22Rv1 (cell line): ENCODE data around the gene LOC128125822.
"Not testable (repeated sequence)": the region's sequence is repeated elsewhere in the genome, so short reads cannot be mapped to it uniquely, and the experiment has no call there.

Source experiments
- H3K27ac ChIP-seq: fragments of 450-650 bp; 2 replicates; pipeline ENCODE4 v1.5.1; 2017
- ZFX ChIP-seq: fragments of 450-650 bp; IDR thresholded peaks from 2 replicates; pipeline ENCODE4 v1.6.1; 2017; ENCODE audit warnings: antibody characterized with exemption, borderline replicate concordance
- TF ChIP-seq, protein P1 (sequence below): fragments of 450-650 bp; IDR thresholded peaks from 2 replicates; pipeline ENCODE4 v1.5.1; 2017; ENCODE audit warnings: mild to moderate bottlenecking

LOC128125822 gene

DNA sequence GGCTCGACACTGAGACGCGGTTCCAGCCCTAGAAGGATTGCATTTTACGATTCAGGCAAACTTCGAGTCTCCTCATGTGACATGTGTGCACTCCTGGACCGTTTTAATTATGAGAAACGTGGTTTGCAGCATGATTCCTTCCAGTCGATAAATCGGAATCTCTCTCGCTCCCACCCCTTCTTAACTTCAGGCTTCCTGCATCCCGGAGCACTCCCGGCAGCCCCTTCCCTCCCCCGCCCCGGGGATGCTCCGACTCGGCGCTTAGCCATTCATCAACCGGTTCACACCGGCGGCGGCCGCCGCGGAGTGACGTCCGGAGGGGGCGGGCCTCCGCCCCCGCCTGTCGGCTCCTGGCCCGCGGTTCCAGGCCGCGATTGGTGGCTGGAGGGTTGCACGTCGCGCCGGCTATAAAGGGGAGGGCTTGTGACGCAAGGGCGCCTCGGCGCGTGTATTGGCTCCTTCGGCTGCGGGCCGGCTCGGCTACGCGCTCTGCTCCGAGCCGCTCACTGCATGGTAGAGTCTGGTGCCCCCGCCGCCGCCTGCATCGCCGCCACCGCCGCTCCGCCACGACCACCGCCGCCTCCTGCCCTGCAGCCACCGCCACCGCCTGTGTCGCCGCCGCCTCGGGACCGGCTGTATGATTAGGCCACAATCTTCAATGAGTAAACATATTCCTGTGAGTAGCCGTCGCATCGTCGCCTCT lies at the start of gene LOC128125822, which contains the start of gene PTP4A1:
Gene LOC128125822, plus strand, starts transcription at position 437 of the 703 bp plus-strand sequence.
Gene PTP4A1, plus strand, starts transcription at position 437 of the 703 bp plus-strand sequence. CDS start 4,401 bp downstream, outside the sequence.
- H3K27ac ChIP-seq = peak within 1 kb of the TSS; percentile 99
- TF ChIP-seq ZFX = no peak
- TF ChIP-seq, protein P1, sequence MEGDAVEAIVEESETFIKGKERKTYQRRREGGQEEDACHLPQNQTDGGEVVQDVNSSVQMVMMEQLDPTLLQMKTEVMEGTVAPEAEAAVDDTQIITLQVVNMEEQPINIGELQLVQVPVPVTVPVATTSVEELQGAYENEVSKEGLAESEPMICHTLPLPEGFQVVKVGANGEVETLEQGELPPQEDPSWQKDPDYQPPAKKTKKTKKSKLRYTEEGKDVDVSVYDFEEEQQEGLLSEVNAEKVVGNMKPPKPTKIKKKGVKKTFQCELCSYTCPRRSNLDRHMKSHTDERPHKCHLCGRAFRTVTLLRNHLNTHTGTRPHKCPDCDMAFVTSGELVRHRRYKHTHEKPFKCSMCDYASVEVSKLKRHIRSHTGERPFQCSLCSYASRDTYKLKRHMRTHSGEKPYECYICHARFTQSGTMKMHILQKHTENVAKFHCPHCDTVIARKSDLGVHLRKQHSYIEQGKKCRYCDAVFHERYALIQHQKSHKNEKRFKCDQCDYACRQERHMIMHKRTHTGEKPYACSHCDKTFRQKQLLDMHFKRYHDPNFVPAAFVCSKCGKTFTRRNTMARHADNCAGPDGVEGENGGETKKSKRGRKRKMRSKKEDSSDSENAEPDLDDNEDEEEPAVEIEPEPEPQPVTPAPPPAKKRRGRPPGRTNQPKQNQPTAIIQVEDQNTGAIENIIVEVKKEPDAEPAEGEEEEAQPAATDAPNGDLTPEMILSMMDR = no peak

DNA sequence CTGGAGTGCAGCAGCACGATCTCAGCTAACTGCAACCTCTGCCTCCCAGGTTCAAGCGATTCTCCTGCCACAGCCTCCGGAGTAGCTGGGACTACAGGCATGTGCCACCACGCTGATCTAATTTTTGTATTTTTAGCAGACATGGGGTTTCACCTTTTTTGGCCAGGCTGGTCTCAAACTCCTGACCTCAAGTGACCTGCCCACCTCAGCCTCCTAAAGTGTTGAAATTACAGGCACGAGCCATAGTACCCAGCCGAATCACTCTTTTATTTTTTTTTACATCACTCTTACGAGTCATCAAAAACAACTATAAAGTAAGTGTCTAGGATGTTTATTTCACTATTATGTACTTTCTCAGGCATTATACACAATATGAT lies 49.4 kb upstream of the LOC128125822 start:
- not testable (repeated sequence) for H3K27ac ChIP-seq

DNA sequence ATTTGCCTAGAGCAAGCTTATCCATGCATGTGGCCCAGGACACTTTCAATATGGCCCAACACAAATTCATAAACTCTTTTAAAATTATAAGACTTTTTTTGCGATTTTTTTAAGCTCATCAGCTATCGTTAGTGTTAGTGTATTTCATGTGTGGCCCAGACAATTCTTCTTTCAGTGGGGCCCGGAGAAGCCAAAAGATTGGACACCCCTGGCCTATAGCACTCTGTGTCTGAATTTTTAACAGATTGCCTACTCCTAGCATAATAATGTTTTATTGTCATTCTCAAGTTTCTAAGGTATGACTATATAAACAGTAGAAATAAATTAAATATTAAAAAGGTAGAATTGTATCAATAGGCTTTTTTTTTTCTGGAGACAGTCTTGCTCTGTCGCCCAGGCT lies 48.6 kb upstream of the LOC128125822 start:
- TF ChIP-seq ZFX = no peak
- TF ChIP-seq, protein P1 = no peak
- H3K27ac ChIP-seq = no peak overlapping the region

DNA sequence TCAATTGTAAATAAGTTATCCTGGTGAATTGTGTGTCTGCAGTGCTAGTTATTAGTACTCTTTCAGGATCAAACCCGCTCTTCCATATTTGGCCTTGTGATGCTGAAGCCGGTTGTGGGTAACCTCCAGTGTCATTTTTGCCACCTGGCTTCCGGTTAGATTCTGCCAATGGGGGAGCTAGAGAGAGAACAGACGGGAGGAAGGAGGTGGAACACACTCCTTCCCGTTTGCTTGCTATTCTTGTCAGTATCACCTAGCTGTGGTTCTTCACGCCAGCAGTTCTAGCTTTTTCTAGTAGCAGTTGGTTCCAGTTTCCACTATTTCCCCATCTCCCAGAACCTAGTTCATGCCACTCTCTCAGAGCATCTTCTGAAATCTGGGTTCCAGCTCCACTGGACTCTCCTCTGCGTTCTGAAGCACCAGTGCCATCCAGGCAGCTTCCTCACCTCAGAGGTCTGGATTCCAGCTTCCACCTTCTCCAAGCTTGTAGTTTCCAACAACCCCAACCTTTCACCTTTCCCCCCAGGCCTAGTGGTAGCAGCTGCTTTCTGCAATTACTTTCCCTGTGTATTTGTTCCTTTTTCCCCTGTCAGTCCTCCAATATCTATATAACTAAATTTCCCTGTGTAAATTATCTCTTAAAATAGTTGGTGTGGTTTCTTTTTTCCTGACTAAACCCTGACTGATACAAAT lies 46.9 kb upstream of the LOC128125822 start:
- TF ChIP-seq, protein P1 = no peak
- TF ChIP-seq ZFX = no peak
- H3K27ac ChIP-seq = no peak overlapping the region

DNA sequence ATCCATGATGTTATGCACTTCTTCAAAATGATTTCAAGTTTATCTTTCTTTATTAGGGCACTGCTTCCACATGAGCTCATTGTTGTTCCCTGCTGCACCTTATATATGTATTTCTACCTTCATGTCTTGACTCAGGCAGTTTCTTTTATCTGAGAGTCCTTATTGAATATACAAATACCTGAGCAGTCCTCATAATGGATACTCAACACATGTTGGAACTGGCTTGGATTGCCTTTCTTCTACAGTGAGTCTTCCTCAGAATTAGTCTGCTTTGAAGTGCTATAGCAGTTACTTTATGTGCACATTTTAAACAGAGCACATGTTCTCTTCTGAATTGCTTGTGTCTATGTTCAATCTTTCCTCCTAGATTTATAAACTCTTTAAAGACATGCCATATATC lies 45.3 kb upstream of the LOC128125822 start:
- H3K27ac ChIP-seq = no peak overlapping the region
- TF ChIP-seq, protein P1 = no peak
- no peak for TF ChIP-seq ZFX

DNA sequence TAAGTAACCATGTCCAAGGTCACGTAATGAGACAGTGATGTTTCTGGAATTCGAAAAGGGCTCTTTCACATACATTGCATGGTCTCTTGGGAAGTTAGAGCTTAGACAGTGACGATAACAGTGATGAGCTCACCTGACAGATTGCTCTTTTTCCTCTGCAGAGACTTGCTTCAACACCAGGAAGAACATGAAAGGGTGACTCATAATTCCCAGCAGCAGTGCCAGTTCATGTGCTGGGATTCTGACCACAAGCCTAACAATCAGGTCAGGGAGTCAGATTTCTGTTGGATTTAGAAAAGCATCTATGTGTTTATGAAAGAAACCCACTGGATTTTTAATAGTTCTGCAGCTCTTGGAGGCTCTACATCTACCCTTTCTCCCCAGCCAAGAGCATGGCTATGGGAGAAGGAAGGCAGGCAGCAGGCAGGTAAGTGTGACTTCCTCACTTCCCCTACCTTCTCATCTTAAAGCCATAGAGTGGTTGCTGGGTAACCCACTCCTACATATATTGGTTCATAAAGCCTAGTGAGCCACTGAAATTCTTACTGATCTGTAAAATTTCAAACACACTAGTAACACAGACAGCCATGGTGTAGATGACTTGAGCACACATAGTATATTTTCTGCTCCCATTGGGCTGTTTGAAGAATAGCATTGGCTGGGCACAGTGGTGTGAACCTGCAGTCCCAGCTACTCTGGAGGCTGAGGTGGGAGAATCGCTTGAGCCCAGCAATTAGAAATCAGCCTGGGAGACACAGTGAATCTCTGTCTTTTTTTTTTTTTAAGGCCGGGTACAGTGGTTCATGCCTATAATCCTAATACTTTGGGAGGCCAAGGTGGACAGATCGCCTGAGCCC lies 44.4 kb upstream of the LOC128125822 start:
- H3K27ac ChIP-seq = peak overlapping the region; percentile 40
- TF ChIP-seq, protein P1 = no peak
- TF ChIP-seq ZFX = no peak

DNA sequence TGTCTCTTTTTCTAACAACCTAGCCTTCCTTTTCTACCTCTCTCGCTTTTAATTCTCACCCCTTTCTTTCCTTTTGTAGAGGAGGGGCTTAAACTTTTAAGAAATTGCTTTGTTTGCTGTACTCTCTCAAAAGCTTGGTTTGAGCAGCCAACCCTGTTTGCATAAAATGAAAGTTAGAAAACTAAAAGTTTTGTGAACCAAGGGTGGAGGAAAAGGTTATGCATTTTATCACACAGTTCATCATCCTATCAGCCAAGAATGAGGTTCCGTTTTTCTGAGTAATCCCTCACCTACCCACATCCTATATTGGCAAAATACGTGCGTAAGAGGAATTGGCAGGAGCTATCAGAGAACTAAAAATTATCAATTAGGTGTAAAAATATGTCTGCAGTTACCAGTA lies 42.8 kb upstream of the LOC128125822 start:
- H3K27ac ChIP-seq = no peak overlapping the region
- TF ChIP-seq, protein P1 = no peak
- TF ChIP-seq ZFX = no peak
